Renal cortical epithelial cell (primary cell): ENCODE measurements around the gene RPP25L. TPM values are rescaled to one million over a fixed set of nuclear protein-coding genes. Genes with fewer than 3 reads are reported as not detected.

Experiments
- DNase-seq: peaks from one replicate; pipeline ENCODE4 v3.0.0-alpha.2; 2011; ENCODE audit warnings: low read depth
- total RNA-seq: library from RNA; depleted of rRNA; stranded (reverse); fragments of >200 nt; gene quantifications from 2 replicates; pipeline ENCODE4 v1.2.3, GENCODE V29; 2014

Gene RPP25L
- total RNA-seq, 1 donor from 2014 or later, result 14.9 TPM

GRCh38 chr9:34611251-34611810 is 566 bp downstream of the RPP25L start:
- DNase-seq, result no peak

- DNase-seq, result no peak
Observed at GRCh38 chr9:34610434-34611206, 1.3 kb downstream of the RPP25L start.

GRCh38 chr9:34607331-34607730 is 4.6 kb downstream of the RPP25L start:
- DNase-seq, result no peak

- DNase-seq, result no peak
Observed at GRCh38 chr9:34606905-34607304, 5.0 kb downstream of the RPP25L start.

- no peak for DNase-seq
Observed at GRCh38 chr9:34606190-34606589, 5.7 kb downstream of the RPP25L start.

GRCh38 chr9:34603610-34604231 is 8.2 kb downstream of the RPP25L start:
- DNase-seq, result peak; percentile 54

GRCh38 chr9:34601937-34602573 is 9.8 kb downstream of the RPP25L start:
- no peak for DNase-seq

- no peak for DNase-seq
Observed at GRCh38 chr9:34600908-34601307, 11.0 kb downstream of the RPP25L start.

GRCh38 chr9:34599546-34599945 is 12.4 kb downstream of the RPP25L start:
- DNase-seq, result no peak

GRCh38 chr9:34594177-34594576 is 17.7 kb downstream of the RPP25L start:
- DNase-seq, result no peak

- no peak for DNase-seq
Observed at GRCh38 chr9:34592895-34593601, 18.8 kb downstream of the RPP25L start.

GRCh38 chr9:34591917-34592866 is 19.7 kb downstream of the RPP25L start:
- DNase-seq, result no peak

- DNase-seq, result peak; percentile 19
Observed at GRCh38 chr9:34591248-34591916, 20.5 kb downstream of the RPP25L start.

GRCh38 chr9:34590381-34591247 is 21.3 kb downstream of the RPP25L start:
- DNase-seq, result no peak

- no peak for DNase-seq
Observed at GRCh38 chr9:34589636-34590380, 22.1 kb downstream of the RPP25L start, which contains the start of gene CNTFR. Gene CNTFR, minus strand, starts transcription at chr9:34589724. Its CDS starts 20,743 bp downstream, at chr9:34568981.

- DNase-seq, result no peak
Observed at GRCh38 chr9:34588671-34589635, 22.9 kb downstream of the RPP25L start.

GRCh38 chr9:34587271-34587670 is 24.6 kb downstream of the RPP25L start:
- no peak for DNase-seq
